Thyroid gland (tissue), 4 donors: Measurements from ENCODE around the gene PCSK2. TPM values are rescaled to one million over a fixed set of nuclear protein-coding genes. Genes with fewer than 3 reads are reported as not detected.

Source experiments
- DNase-seq, 2 donors: peaks; one replicate each; pipeline ENCODE4 v3.0.0-alpha.2; 2019
- H3K27ac ChIP-seq, 3 donors: fragments of 200-600 bp; sonication (generic); 1 replicate in 2 of 3; 2 replicates in 1 of 3; pipeline ENCODE4 v1.5.1; 2016 to 2019; ENCODE audit warnings: mild to moderate bottlenecking in 1 of 3, moderate library complexity in 1 of 3
- H3K27me3 ChIP-seq: fragments of 200-600 bp; sonication (generic); one replicate; pipeline ENCODE4 v1.5.1; 2019
- H3K36me3 ChIP-seq, 2 donors: fragments of 200-600 bp; sonication (generic); one replicate each; pipeline ENCODE4 v1.5.1; 2016 to 2019
- H3K4me1 ChIP-seq, 2 donors: fragments of 200-600 bp; sonication (generic); one replicate each; pipeline ENCODE4 v1.5.1; 2017 to 2019
- H3K4me3 ChIP-seq, 3 donors: fragments of 200-600 bp; sonication (generic); replicated peaks in 1 of 3; 1 replicate in 2 of 3; 2 replicates in 1 of 3; pipeline ENCODE4 v1.5.1; 2016; ENCODE audit warnings: mild to moderate bottlenecking in 1 of 3
- H3K9me3 ChIP-seq: fragments of 200-600 bp; sonication (generic); one replicate; pipeline ENCODE4 v1.5.1; 2017
- POLR2A ChIP-seq, 2 donors: fragments of 450-650 bp; IDR thresholded peaks; one replicate each; pipeline ENCODE4 v1.6.1; 2017; ENCODE audit warnings: antibody characterized with exemption in 2 of 2, mild to moderate bottlenecking in 2 of 2, moderate library complexity in 1 of 2
- WGBS, 2 donors: methylation state at CpG; one replicate each; pipeline ENCODE4 v1.1.5; 2017; 5-methylcytosine and 5-hydroxymethylcytosine counted together
- intact Hi-C: fragments of 100-400 bp; cut with DNase I; formaldehyde crosslinking; loops from one replicate; pipeline ENCODE4 v1.15.1; 2023
- total RNA-seq, 4 donors: library from RNA; depleted of rRNA; stranded (reverse); fragments of >200 nt; gene quantifications; one replicate each; pipeline ENCODE4 v1.2.3, GENCODE V29; 2016
- TF ChIP-seq, protein P1 (sequence below), 6 experiments: fragments of 200-600 bp in 3 of 6; fragments of 450-650 bp in 3 of 6; sonication (generic) in 3 of 6; IDR thresholded peaks; one replicate each; pipeline ENCODE4 v1.5.1; 2016 to 2019; ENCODE audit warnings: antibody characterized with exemption in 6 of 6, mild to moderate bottlenecking in 2 of 6, inconsistent platforms in 1 of 6, moderate library complexity in 1 of 6

Gene PCSK2
- total RNA-seq, 4 donors from 2014 or later, result 43.2 to 242 (median 112) TPM

DNA sequence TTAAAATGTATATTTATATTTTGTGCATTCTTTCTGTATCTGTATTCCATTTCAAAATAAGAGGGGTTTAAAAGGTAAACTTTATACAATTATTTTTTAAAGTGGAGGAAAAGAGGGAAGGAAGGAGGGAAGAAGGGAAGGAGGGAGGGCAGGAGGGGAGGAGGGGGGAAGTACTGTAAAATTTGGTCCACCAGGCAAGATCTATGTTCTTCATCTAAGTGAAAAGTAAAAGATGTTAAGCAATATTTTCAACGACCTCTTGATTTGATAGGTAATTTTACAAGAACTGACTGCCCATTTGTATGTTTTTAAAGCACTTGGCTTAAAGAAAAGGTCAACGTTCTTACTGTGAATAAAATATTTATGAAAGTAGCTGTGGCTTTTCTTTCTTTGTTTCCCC lies 29.8 kb upstream of the PCSK2 start:
- 30 to 39% methylated on average over 2 of the region's 2 CpGs for WGBS, 2 donors
- Histone ChIP-seq H3K36me3 (no peaks in the 10 kb centered on the region), H3K27ac (no peak overlapping the region), H3K9me3 (no peaks in the 10 kb centered on the region), H3K4me1 (peaks cover 15 to 19% of the 10 kb centered on the region in 2 donors), H3K4me3 (no peak overlapping the region), H3K27me3 (no peaks in the 10 kb centered on the region)
- no peak for TF ChIP-seq POLR2A (IDR thresholded peaks at IDR 0.05)
- TF ChIP-seq, protein P1, sequence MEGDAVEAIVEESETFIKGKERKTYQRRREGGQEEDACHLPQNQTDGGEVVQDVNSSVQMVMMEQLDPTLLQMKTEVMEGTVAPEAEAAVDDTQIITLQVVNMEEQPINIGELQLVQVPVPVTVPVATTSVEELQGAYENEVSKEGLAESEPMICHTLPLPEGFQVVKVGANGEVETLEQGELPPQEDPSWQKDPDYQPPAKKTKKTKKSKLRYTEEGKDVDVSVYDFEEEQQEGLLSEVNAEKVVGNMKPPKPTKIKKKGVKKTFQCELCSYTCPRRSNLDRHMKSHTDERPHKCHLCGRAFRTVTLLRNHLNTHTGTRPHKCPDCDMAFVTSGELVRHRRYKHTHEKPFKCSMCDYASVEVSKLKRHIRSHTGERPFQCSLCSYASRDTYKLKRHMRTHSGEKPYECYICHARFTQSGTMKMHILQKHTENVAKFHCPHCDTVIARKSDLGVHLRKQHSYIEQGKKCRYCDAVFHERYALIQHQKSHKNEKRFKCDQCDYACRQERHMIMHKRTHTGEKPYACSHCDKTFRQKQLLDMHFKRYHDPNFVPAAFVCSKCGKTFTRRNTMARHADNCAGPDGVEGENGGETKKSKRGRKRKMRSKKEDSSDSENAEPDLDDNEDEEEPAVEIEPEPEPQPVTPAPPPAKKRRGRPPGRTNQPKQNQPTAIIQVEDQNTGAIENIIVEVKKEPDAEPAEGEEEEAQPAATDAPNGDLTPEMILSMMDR (IDR thresholded peaks at IDR 0.05), result no peak
- DNase-seq, result no peak
- intact Hi-C loops, result no loop called here

DNA sequence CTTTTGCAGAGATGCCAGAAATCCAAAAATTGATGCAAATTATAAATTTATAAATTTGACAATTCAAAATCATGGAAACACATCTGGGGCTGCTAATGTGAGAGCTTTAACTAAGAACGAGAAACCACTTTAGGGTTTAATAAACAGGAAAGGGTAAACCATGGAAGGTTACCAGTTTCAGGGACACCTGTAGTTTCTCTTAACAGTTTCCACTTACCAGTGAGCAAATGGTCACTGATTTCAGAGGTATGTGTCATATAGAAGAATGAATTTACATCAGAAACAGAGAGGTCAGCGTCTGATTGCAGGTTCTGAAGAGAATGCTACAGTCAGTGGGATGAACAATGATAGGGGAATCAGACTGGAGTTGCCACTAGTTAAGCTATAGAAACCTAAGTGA lies 24.8 kb upstream of the PCSK2 start:
- no peak for TF ChIP-seq POLR2A (IDR thresholded peaks at IDR 0.05)
- WGBS, 2 donors, result 75 to 76% methylated on average over 2 of the region's 2 CpGs
- H3K4me3 ChIP-seq, result no peak overlapping the region
- H3K9me3 ChIP-seq, result no peaks in the 10 kb centered on the region
- no peak overlapping the region for H3K27ac ChIP-seq
- peaks cover 0 to 5% of the 10 kb centered on the region in 2 donors for H3K4me1 ChIP-seq
- no peak for DNase-seq
- H3K36me3 ChIP-seq, result no peaks in the 10 kb centered on the region
- intact Hi-C loops, result no loop called here
- no peaks in the 10 kb centered on the region for H3K27me3 ChIP-seq

DNA sequence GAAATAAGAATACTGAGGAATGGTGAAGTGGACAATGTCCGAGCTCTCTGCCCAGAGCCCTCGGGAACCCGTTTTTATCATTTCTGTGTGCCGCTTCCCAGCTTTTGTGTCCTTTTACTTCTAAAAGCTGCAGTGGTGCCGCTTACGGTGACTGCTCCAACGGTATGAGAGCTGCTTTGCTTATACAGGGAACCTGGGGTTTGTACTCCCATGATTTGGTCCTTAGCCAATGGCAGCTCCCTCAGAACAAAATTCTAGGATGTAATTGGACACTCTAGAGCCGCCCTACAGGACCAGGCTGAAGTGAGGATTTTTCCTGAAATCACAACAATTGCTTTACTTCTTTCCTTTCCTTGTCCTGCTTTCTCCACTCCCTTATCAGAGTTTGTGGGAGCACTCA lies 24.2 kb upstream of the PCSK2 start:
- no peak overlapping the region for H3K4me3 ChIP-seq
- DNase-seq, result peak; percentile 67 to 76
- H3K27me3 ChIP-seq, result no peaks in the 10 kb centered on the region
- H3K4me1 ChIP-seq, result no peaks in the 10 kb centered on the region
- peak in 1 of 2 donors; percentile 75 for TF ChIP-seq POLR2A (IDR thresholded peaks at IDR 0.05)
- TF ChIP-seq, protein P1 (IDR thresholded peaks at IDR 0.05), result no peak
- no peaks in the 10 kb centered on the region for H3K9me3 ChIP-seq
- intact Hi-C loops, result no loop called here
- no peak overlapping the region for H3K27ac ChIP-seq
- 5 to 8% methylated on average over 8 of the region's 8 CpGs for WGBS, 2 donors
- no peaks in the 10 kb centered on the region for H3K36me3 ChIP-seq

DNA sequence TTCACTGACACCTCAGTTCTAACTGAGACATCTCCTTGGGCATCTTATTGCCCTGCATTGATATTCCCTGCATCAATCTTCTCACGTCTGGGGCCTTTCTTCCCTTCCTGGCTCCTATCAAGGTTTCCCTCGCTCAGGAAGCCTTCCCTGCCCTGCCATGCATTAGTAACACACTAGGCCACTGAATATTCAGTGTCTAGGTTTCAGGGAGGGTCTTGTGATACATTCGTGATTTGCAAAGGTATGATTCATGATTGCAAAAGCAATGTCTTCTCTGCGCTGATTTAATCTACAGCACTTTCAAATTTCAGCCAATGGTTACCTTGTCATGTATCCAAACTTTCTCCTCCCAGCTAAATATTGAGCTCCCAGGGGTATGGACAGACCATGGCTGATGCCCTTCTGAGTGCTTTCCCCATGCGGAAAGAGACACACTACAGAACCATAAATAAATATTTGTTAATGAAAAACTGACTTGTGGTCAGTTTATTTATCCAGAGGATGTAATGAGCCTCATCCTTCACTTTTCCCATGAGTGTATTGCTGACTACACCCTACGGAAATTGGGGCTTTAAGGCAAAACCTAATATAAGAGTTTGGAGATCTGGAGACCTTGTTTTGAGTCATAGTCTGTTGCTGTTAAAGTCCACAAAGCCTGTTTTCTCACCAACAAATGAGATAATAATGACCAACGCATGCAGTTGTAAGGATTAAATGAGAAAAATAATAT lies 21.6 kb upstream of the PCSK2 start:
- no peak overlapping the region for H3K27ac ChIP-seq
- WGBS, 2 donors, result 85 to 90% methylated on average over 7 of the region's 7 CpGs
- no peaks in the 10 kb centered on the region for H3K9me3 ChIP-seq
- intact Hi-C loops, result no loop called here
- no peak for DNase-seq
- H3K4me3 ChIP-seq, result no peak overlapping the region
- no peaks in the 10 kb centered on the region for H3K4me1 ChIP-seq
- H3K36me3 ChIP-seq, result no peaks in the 10 kb centered on the region
- TF ChIP-seq, protein P1 (IDR thresholded peaks at IDR 0.05), result no peak
- no peak for TF ChIP-seq POLR2A (IDR thresholded peaks at IDR 0.05)
- no peaks in the 10 kb centered on the region for H3K27me3 ChIP-seq

DNA sequence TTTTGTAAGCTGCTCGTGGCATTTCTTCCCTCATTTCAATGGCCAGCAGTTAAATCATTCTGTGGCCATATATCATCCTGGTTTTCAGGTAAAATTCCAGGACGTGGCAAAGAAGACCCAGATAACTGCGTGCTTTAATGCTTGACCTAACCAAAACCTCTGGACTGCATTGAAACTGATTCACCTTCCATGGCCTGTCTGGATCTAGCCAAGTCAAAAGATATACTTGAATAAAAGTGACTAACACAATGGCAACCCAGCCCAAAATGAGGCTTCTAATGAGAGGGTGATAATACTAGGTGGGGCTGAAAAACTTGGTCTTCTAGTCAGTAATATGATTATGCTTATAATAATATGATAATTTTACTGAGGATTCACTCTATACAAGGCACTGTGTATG lies 16.5 kb upstream of the PCSK2 start:
- Histone ChIP-seq H3K27ac (no peak overlapping the region), H3K36me3 (no peaks in the 10 kb centered on the region), H3K27me3 (no peaks in the 10 kb centered on the region), H3K4me1 (no peaks in the 10 kb centered on the region), H3K9me3 (no peaks in the 10 kb centered on the region), H3K4me3 (no peak overlapping the region)
- TF ChIP-seq, protein P1 (IDR thresholded peaks at IDR 0.05), result no peak
- TF ChIP-seq POLR2A (IDR thresholded peaks at IDR 0.05), result no peak
- no peak for DNase-seq
- WGBS, 2 donors, result 74% methylated on average over 3 of the region's 3 CpGs
- intact Hi-C loops, result no loop called here
